GM19023 (cell line): Measurements from ENCODE around the gene ERAP2.
"Not testable (repeated sequence)": the region's sequence is repeated elsewhere in the genome, so short reads cannot be mapped to it uniquely, and the experiment has no call there.

Source experiments
- ATAC-seq: cut with Tn5 transposase; IDR thresholded peaks from one replicate; pipeline ENCODE4 v1.9.1; 2021; ENCODE audit warnings: mild to moderate bottlenecking, moderate library complexity; ENCODE audit not compliant: unreplicated experiment

ERAP2 gene

GRCh38 chr5:96876292-96876850, at the start of gene ERAP2:
ERAP2 (plus strand) TSS chr5:96876500; CDS start chr5:96879686, 3,186 bp downstream.
- peak; percentile 53 for ATAC-seq

GRCh38 chr5:96829297-96829696, 47.0 kb upstream of the ERAP2 start:
- ATAC-seq, result no peak

- no peak for ATAC-seq
Measured at GRCh38 chr5:96834016-96834415, 42.3 kb upstream of the ERAP2 start.

- ATAC-seq, result no peak
Measured at GRCh38 chr5:96835791-96836191, 40.5 kb upstream of the ERAP2 start.

- ATAC-seq, result no peak
Measured at GRCh38 chr5:96836817-96837216, 39.5 kb upstream of the ERAP2 start.

- no peak for ATAC-seq
Measured at GRCh38 chr5:96837303-96837702, 39.0 kb upstream of the ERAP2 start.

GRCh38 chr5:96838201-96839070, 37.9 kb upstream of the ERAP2 start:
- ATAC-seq, result no peak

GRCh38 chr5:96839071-96839592, 37.2 kb upstream of the ERAP2 start:
- no peak for ATAC-seq

GRCh38 chr5:96841931-96842330, 34.4 kb upstream of the ERAP2 start:
- ATAC-seq, result not testable (repeated sequence)

GRCh38 chr5:96843140-96843539, 33.2 kb upstream of the ERAP2 start:
- no peak for ATAC-seq

- ATAC-seq, result no peak
Measured at GRCh38 chr5:96844481-96844990, 31.8 kb upstream of the ERAP2 start.

GRCh38 chr5:96851312-96852062, 24.8 kb upstream of the ERAP2 start:
- ATAC-seq, result no peak

GRCh38 chr5:96852759-96853158, 23.5 kb upstream of the ERAP2 start:
- no peak for ATAC-seq

- no peak for ATAC-seq
Measured at GRCh38 chr5:96854067-96854466, 22.2 kb upstream of the ERAP2 start.

GRCh38 chr5:96855031-96855872, 21.0 kb upstream of the ERAP2 start:
- no peak for ATAC-seq

GRCh38 chr5:96856371-96856770, 19.9 kb upstream of the ERAP2 start:
- no peak for ATAC-seq

GRCh38 chr5:96857454-96857853, 18.8 kb upstream of the ERAP2 start:
- ATAC-seq, result no peak

- ATAC-seq, result no peak
Measured at GRCh38 chr5:96857924-96858323, 18.4 kb upstream of the ERAP2 start.

- no peak for ATAC-seq
Measured at GRCh38 chr5:96859375-96859774, 16.9 kb upstream of the ERAP2 start.

GRCh38 chr5:96861076-96861475, 15.2 kb upstream of the ERAP2 start:
- ATAC-seq, result no peak
